MG63 (cell line): ENCODE data around the gene PROSER1. TPM values are rescaled to one million over a fixed set of nuclear protein-coding genes. Genes with fewer than 3 reads are reported as not detected.
"Not testable (repeated sequence)": the region's sequence is repeated elsewhere in the genome, so short reads cannot be mapped to it uniquely, and the experiment has no call there.

ENCODE experiments used
- DNase-seq: peaks from one replicate; pipeline ENCODE4 v3.0.0-alpha.2; 2020
- H3K27me3 ChIP-seq: fragments of 250-450 bp; sonication (Bioruptor Pico); 2 replicates; pipeline ENCODE4 v1.5.1; 2020; ENCODE audit warnings: mild to moderate bottlenecking, moderate library complexity
- H3K36me3 ChIP-seq: fragments of 250-450 bp; sonication (Bioruptor Pico); 2 replicates; pipeline ENCODE4 v1.5.1; 2020; ENCODE audit warnings: mild to moderate bottlenecking, moderate library complexity
- H3K4me3 ChIP-seq: fragments of 250-450 bp; sonication (Bioruptor Pico); 2 replicates; pipeline ENCODE4 v1.5.1; 2020; ENCODE audit warnings: mild to moderate bottlenecking, moderate library complexity
- H3K9me3 ChIP-seq: fragments of 250-450 bp; sonication (Bioruptor Pico); 2 replicates; pipeline ENCODE4 v1.5.1; 2020; ENCODE audit warnings: mild to moderate bottlenecking, moderate library complexity
- total RNA-seq: library from RNA; depleted of rRNA; stranded (reverse); fragments of >200 nt; shearing (Covaris generic); gene quantifications from 2 replicates; pipeline ENCODE4 v1.2.3, GENCODE V29; 2014; ENCODE audit warnings: low replicate concordance; rRNA removed

The PROSER1 gene
- total RNA-seq: 7.2 and 9.7 TPM in 2 replicates

DNA sequence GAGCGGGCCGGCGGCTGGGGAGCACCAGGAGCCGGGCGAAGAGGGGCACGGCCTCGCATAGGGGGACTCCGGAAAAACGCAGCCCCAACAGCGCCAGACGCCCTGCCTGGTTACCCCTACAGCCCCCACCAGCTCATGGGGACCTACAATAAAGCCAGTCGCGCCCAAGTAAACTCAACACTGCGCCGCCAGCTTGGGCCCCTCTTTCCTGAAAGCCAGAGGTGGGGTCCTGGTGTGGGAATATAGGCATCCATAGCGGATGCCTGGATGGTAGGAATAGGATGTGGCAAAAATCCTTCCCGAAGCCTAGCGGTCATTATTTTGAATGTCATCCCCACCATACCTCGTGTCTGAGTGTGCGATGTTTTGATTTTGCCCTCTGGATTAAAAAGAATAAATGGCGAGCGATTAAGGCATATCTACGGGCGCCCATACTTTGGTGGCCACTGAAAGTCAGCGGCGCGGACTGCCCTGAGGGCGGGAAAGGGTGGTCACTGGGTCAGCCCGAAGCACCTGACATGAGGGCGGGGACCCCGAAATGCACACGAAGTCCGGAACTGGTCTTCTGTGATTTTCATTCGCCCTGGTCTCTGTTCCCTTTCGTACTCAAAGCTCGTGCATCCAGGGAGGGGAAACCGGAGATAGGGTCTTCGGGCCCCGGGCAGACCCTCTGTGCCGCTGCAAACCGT lies at the start of gene PROSER1, which contains the start of gene NHLRC3:
TSS of gene PROSER1 (minus strand) at position 210 of the 689 bp plus-strand sequence. CDS start 847 bp downstream, outside the sequence.
TSS of gene NHLRC3 (plus strand) at position 577 of the 689 bp plus-strand sequence. CDS start 184 bp downstream, outside the sequence.
- Histone ChIP-seq H3K4me3 (peak within 1 kb of the TSS; percentile 82), H3K9me3 (no peaks in the 10 kb centered on the region), H3K36me3 (no peaks in the 10 kb centered on the region; the same call in 1 of the 2 replicates), H3K27me3 (no peaks in the 10 kb centered on the region)
- peak; percentile 84 for DNase-seq

DNA sequence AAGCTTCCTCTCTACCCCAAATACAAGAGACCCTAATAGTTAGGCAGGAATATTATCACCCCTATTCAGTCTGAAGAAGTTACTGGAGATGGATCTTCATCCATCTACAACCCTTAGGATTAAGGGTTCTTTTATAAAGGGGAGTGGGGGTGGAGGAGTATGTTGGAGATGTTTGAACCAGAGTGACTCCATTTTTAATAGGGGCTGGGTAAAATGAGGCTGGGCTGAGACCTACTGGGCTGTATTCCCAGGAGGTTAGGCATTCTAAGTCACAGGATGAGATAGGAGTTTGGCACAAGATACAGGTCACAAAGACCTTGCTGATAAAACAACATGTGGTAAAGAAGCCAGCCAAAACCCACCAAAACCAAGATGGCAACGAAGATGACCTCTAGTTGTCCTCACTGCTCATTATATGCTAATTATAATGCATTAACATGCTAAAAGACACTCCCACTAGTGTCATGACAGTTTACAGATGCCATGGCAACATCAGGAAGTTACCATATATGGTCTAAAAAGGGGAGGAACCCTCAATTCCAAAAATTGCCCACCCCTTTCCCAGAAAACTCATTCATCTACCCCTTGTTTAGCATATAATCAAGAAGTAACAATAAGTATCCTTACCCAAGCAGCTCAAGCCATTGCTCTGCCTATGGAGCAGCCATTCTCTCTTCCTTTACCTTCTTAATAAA lies 48.5 kb upstream of the PROSER1 start:
- DNase-seq, H3K4me3 ChIP-seq, H3K27me3 ChIP-seq, H3K36me3 ChIP-seq, H3K9me3 ChIP-seq: not testable (repeated sequence)

DNA sequence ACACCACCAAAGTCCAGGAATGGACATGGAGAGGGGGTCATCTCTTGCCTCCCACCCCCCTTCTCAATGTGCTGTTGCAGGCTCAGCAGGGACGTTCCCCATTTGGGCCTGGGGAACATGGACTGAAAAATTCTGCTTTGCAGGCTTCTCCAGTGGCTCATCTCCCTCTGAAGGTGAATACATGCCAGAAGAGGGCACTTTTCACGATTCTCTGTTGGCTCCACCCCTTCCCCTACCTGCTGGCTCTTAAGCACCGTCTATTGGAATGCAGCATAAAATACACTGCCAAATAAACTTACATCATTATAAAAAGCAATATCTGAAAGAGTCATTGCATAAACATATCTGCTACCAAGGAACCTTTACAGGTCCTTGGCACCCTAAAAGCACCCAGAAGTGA lies 36.1 kb upstream of the PROSER1 start:
- DNase-seq: no peak
- H3K4me3 ChIP-seq: no peak overlapping the region
- peaks cover 18% of the 10 kb centered on the region for H3K27me3 ChIP-seq
- no peaks in the 10 kb centered on the region for H3K36me3 ChIP-seq
- peaks cover 3% of the 10 kb centered on the region; the same call in 1 of the 2 replicates for H3K9me3 ChIP-seq

DNA sequence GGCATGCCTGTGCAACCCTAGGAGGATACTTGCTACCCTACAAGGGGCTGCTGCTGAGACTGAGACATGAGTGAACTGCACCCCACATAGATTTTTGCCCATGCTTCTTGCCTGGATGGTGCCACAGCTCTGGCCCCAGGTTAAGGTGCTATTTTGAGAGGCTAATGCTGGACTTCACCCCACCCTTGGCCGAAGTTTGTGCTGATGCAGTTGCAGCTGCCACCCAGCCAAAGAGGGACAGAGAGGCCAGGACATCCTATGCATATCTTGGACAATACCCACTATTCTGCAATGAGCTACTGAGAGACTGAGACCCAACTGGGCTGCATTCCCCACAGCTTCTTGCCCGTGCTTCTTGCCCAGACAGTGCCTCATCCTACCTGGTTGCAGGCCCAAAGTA lies 35.0 kb upstream of the PROSER1 start:
- Histone ChIP-seq H3K4me3 (no peak overlapping the region), H3K9me3 (peaks cover 3% of the 10 kb centered on the region; the same call in 1 of the 2 replicates), H3K27me3 (peaks cover 12% of the 10 kb centered on the region), H3K36me3 (no peaks in the 10 kb centered on the region)
- no peak for DNase-seq

DNA sequence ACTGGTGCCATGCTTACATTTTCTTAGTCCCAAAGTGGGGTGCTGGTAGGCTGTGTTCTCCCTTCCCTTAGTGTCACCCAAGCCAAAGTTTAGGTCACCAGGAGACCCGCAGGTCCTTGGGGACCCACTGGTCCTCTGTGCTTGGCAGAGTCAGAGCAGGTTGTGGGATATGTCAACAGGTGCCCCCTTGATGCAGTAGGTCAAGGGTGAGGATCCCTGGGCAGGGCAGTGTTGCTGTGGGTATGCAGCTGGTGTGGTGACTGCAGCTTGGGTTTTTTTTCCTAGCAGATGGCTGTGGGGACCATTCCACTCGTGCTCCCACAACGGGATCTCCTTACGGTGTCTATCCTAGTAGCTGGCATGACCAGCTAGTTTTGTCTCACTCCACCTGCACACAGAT lies 24.1 kb upstream of the PROSER1 start:
- H3K4me3 ChIP-seq: no peak overlapping the region
- no peaks in the 10 kb centered on the region for H3K27me3 ChIP-seq
- DNase-seq: no peak
- H3K9me3 ChIP-seq: peaks cover 3% of the 10 kb centered on the region; the same call in 1 of the 2 replicates
- H3K36me3 ChIP-seq: no peaks in the 10 kb centered on the region

DNA sequence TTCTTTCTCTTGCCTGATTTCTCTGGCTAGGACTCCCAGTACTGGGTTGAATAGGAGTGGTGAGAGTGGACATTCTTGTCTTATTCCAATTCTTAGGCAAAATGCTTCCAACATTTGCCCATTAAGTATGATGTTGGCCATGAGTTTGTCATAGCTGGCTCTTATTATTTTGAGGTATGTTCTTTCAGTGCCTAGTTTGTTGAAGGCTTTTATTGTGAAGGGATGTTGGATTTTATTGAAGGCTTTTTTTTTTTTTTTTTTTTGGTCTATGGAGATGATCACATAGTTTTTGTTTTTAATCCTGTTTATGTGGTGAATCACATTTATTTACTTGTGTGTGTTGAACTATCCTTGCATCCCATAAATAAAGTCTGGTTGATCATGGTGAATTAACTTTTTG lies 20.2 kb upstream of the PROSER1 start:
- peaks cover 5% of the 10 kb centered on the region; the same call in 1 of the 2 replicates for H3K9me3 ChIP-seq

DNA sequence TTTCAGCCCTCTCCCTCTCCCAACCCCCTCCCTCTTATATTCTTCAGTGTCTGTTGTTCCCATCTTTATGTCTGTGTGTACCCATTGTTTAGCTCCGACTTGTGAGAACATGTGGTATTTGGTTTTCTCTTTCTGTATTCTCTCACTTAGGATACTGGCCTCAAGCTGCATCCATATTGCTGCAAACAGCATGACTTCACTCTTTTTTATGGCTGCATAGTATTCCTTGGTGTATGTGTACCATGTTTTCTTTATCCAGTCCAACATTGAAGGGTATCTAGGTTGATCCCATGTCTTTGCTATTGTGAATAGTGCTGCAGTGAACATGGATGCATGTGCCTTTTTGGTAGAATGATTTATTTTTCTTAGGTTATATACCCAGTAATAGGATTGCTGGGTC lies 18.1 kb upstream of the PROSER1 start:
- no peaks in the 10 kb centered on the region for H3K27me3 ChIP-seq
- peaks cover 3% of the 10 kb centered on the region; the same call in 1 of the 2 replicates for H3K9me3 ChIP-seq
- no peak for DNase-seq
- no peaks in the 10 kb centered on the region for H3K36me3 ChIP-seq
- H3K4me3 ChIP-seq: no peak overlapping the region

More for the DNA sequence above, 20.2 kb upstream of the PROSER1 start:
- Histone ChIP-seq H3K4me3 (no peak overlapping the region), H3K27me3 (no peaks in the 10 kb centered on the region), H3K36me3 (no peaks in the 10 kb centered on the region)
- DNase-seq: no peak

DNA sequence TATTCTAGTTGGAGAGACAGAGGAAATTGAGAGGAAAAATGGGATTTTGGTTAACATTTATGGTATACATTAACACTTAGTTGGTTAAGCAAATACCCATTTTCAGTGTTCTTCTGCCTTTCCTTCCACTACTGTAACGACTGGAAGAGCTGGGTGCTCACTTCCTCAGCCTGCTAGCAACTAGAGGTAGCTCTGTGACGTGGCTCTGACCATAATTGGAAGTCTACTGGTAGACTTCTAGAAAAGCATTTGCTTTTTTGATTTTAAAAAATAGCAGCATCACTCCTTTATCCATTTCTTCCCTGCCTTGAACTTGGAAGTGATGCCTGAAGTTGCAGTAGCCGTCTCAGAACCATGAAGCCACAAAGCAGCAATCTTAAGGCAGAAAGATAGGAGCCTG lies 16.2 kb upstream of the PROSER1 start:
- H3K36me3 ChIP-seq: no peaks in the 10 kb centered on the region
- no peak for DNase-seq
- H3K27me3 ChIP-seq: no peaks in the 10 kb centered on the region
- H3K4me3 ChIP-seq: no peak overlapping the region
- H3K9me3 ChIP-seq: peaks cover 2% of the 10 kb centered on the region; the same call in 1 of the 2 replicates

DNA sequence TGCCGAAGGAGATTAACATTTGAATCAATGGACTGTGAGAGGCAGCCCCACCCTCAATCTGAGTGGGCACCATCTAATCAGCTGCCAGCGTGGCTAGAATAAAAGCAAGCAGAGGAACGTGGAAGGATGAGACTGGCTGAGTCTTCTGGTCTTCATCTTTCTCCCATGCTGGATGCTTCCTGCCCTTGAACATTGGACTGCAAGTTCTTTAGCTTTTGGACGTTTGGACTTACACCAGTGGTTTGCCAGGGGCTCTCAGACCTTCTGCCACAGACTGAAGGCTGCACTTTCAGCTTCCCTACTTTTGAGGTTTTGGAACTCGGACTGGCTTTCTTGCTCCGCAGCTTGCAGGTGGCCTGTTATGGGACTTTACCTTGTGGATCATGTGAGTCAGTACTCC lies 15.1 kb upstream of the PROSER1 start:
- Histone ChIP-seq H3K9me3 (peaks cover 2% of the 10 kb centered on the region; the same call in 1 of the 2 replicates), H3K27me3 (no peaks in the 10 kb centered on the region), H3K4me3 (no peak overlapping the region), H3K36me3 (no peaks in the 10 kb centered on the region)
- DNase-seq: no peak

DNA sequence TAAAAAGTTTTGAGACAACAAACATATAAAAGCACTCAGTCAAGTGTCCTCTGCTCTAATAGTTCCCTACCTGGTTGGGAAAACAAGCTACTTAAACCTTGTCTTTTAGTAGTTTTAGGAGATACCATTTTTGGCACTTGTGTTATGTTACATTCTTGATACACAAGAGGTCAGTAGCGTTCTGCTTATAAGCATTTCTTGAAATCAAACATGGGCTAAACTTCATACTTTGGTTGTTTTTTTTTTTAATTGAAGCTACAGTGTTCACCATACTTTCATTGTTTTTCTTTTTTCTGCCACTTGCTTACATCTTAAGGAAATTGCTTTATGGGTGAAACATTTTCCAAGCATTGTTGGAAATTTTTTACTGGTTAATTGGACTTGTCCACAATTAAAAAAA lies 13.3 kb upstream of the PROSER1 start:
- no peak for DNase-seq
- Histone ChIP-seq H3K4me3 (no peak overlapping the region), H3K9me3 (no peaks in the 10 kb centered on the region), H3K27me3 (no peaks in the 10 kb centered on the region), H3K36me3 (no peaks in the 10 kb centered on the region)

DNA sequence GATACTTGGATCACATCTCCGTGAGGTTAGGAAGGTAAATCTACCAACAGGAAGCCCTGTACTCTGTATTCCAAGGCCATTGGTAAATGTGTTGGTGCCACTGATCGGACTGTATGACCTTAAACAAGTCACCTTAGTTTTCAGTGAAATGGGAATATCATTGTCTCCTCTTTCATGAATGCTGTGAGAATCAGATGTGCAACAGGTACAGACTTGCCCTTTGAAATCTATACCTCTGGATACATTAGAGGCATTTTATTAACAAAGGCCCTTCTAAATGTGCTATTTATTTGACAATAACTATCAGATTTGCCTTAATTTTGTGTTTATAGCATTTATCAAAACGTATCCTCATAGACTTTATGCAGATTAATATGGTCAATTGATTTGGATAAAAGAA lies 11.4 kb upstream of the PROSER1 start:
- Histone ChIP-seq H3K9me3 (no peaks in the 10 kb centered on the region), H3K4me3 (no peak overlapping the region), H3K36me3 (no peaks in the 10 kb centered on the region), H3K27me3 (no peaks in the 10 kb centered on the region)
- no peak for DNase-seq

DNA sequence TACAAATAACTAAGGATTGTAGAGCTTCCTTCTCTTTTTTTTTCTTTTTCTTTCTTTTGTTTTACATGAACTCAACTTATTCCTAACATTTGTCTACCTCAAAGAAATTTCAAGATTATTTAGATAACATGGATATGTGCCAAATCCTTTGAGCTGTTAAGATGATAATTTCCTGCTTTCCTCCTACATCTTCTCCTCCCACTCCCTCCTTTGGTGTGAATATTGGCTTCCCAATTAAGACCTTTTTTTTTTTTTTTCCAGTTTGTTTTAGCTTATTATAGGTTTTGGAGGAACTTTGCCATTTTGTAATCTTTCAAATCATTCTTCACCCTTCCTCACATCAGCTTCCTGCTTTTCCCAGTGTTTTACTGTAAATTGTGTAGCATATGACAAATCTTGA lies 10.9 kb upstream of the PROSER1 start:
- no peaks in the 10 kb centered on the region for H3K9me3 ChIP-seq
- no peaks in the 10 kb centered on the region for H3K27me3 ChIP-seq
- no peak overlapping the region for H3K4me3 ChIP-seq
- DNase-seq: no peak
- no peaks in the 10 kb centered on the region for H3K36me3 ChIP-seq

DNA sequence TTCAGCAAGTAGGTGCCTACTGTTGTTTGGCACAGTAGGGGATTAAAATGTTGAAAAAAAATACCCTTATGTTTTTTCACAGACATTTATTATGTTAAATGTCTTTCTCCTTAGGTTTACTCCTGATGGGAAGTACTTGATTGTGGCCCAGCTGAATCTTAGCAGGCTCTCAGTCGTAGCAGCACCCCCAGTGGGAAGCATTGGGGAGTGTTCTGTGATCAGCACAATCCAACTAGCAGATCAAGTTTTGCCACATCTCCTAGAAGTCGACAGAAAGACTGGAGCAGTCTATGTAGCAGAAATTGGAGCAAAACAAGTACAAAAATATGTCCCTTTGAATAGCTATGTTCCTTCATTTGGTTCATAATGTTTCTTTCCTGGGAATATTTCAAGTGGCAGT lies 9.7 kb upstream of the PROSER1 start:
- no peak for DNase-seq
- Histone ChIP-seq H3K9me3 (no peaks in the 10 kb centered on the region), H3K4me3 (no peak overlapping the region), H3K27me3 (no peaks in the 10 kb centered on the region), H3K36me3 (no peaks in the 10 kb centered on the region)

DNA sequence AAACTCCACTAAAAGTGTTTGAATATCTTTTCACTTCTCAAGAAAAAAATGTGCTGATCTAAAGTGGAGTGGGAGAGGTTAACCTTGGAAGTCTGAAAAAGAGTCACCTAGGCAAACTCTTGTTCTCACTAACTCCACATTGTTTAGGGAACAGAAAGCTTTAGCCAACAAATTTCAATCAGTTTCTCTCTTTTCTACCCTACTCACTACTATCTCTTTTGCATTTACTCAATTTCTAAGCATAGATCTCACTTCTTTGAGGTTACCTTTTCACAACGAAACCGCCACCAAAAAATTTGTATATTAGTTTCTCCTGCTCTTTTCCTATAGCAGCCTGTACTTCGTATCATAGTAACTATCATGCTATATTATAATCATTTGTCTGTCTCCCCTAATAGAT lies 6.6 kb upstream of the PROSER1 start:
- Histone ChIP-seq H3K36me3 (no peaks in the 10 kb centered on the region), H3K4me3 (no peak overlapping the region), H3K27me3 (no peaks in the 10 kb centered on the region), H3K9me3 (no peaks in the 10 kb centered on the region)
- no peak for DNase-seq

DNA sequence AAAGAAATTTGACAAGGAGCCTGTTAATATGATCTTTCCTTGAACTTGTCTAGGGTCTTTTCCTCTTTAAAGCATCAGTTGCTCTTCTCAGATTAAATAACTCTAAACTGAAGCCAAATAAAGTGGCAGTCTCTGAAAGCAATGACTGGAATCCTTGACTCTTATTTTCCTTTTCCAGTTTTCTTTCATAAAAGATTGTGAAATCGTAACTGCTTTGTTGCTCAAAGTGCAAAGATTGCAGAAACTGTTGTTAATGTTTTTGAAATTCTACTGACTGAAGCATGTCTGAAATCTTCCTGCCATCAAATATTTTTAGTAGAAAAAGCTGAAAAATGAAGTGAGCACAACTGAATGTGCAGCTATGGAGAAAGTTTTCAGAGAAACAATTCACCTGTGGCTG lies 2.3 kb upstream of the PROSER1 start:
- Histone ChIP-seq H3K9me3 (no peaks in the 10 kb centered on the region), H3K4me3 (no peak overlapping the region), H3K36me3 (no peaks in the 10 kb centered on the region), H3K27me3 (no peaks in the 10 kb centered on the region)
- DNase-seq: no peak

DNA sequence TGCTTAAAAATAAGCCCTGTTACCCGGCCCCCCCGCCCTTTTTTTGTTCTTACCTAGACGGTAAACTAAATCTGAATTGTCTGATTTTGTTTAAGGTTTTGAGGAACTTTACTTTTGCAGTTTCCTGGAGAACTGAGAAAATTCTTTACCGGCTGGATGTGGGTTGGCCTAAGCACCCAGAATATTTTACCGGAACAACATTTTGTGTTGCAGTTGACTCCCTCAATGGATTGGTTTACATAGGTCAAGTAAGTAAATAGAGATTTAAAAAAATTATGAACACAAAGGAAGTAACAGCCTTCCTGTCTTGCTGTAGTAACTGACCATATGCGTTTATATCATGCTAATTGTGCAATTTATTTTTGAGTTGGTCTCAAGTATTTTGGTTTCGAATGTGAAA lies 1.2 kb upstream of the PROSER1 start:
- Histone ChIP-seq H3K9me3 (no peaks in the 10 kb centered on the region), H3K4me3 (peak overlapping the region; percentile 82), H3K36me3 (no peaks in the 10 kb centered on the region), H3K27me3 (no peaks in the 10 kb centered on the region)
- no peak for DNase-seq

DNA sequence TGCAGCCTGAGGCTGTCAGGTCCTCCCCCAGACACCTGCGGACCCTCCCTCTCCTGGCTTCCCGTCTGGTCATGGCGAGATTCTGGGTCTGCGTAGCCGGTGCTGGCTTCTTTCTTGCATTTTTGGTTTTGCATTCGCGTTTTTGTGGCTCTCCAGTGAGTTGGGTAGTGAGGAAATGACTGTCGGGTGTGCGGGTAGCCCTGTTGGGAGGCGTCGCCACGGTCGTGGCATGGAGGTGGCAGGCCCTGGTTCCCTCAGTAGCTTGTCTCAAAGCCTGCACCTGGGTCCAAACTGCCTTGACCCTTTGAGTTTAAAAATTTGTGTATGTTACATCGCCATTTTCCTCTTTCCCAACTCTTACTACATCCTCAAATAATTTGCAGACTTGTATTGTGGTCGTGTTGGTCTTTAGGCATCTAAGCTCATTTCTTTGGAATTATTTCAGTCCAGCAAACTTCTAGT lies 711 bp upstream of the PROSER1 start:
- H3K36me3 ChIP-seq: no peaks in the 10 kb centered on the region

More for the DNA sequence above, 711 bp upstream of the PROSER1 start:
- Histone ChIP-seq H3K9me3 (no peaks in the 10 kb centered on the region), H3K27me3 (no peaks in the 10 kb centered on the region), H3K4me3 (peak overlapping the region; percentile 82)
- DNase-seq: peak; percentile 24
